ENCODE results near the gene GAS6.

GAS6 gene

GRCh38 chr13:113817860-113818691 lies 45.8 kb downstream of the GAS6 start:
- Histone ChIP-seq H3K4me1 (ENCODE audit: control insufficient read depth, insufficient read depth, low read length) (no peaks in the 10 kb centered on the region), H3K9ac (ENCODE audit: low read depth, low read length) (no peak overlapping the region), H3K36me3 (ENCODE audit: control insufficient read depth, insufficient read depth, low read length) (peaks cover 12% of the 10 kb centered on the region)

GRCh38 chr13:113816946-113817859 lies 46.7 kb downstream of the GAS6 start:
- Histone ChIP-seq H3K9me3 (ENCODE audit: control insufficient read depth, insufficient read depth, low read length) (no peaks in the 10 kb centered on the region), H3K36me3 (ENCODE audit: control insufficient read depth, insufficient read depth, low read length) (peaks cover 10% of the 10 kb centered on the region), H3K4me3 (ENCODE audit: low read depth, low read length) (no peak overlapping the region), H3K4me1 (ENCODE audit: control insufficient read depth, insufficient read depth, low read length) (no peaks in the 10 kb centered on the region), H3K9ac (ENCODE audit: low read depth, low read length) (no peak overlapping the region), H3K27me3 (ENCODE audit: control insufficient read depth, insufficient read depth, low read length) (no peaks in the 10 kb centered on the region)

More at GRCh38 chr13:113817860-113818691, 45.8 kb downstream of the GAS6 start:
- Histone ChIP-seq H3K27me3 (ENCODE audit: control insufficient read depth, insufficient read depth, low read length) (no peaks in the 10 kb centered on the region), H3K9me3 (ENCODE audit: control insufficient read depth, insufficient read depth, low read length) (no peaks in the 10 kb centered on the region), H3K4me3 (ENCODE audit: low read depth, low read length) (no peak overlapping the region)

- H3K9me3 ChIP-seq (ENCODE audit: control insufficient read depth, insufficient read depth, low read length): no peaks in the 10 kb centered on the region
- H3K4me3 ChIP-seq (ENCODE audit: low read depth, low read length): no peak overlapping the region
- no peak overlapping the region for H3K9ac ChIP-seq (ENCODE audit: low read depth, low read length)
- H3K4me1 ChIP-seq (ENCODE audit: control insufficient read depth, insufficient read depth, low read length): no peaks in the 10 kb centered on the region
- peaks cover 3% of the 10 kb centered on the region for H3K36me3 ChIP-seq (ENCODE audit: control insufficient read depth, insufficient read depth, low read length)
- no peaks in the 10 kb centered on the region for H3K27me3 ChIP-seq (ENCODE audit: control insufficient read depth, insufficient read depth, low read length)
Measured at GRCh38 chr13:113816254-113816929, 47.5 kb downstream of the GAS6 start.

GRCh38 chr13:113815151-113816058 lies 48.5 kb downstream of the GAS6 start:
- Histone ChIP-seq H3K4me3 (ENCODE audit: low read depth, low read length) (no peak overlapping the region), H3K27me3 (ENCODE audit: control insufficient read depth, insufficient read depth, low read length) (no peaks in the 10 kb centered on the region), H3K36me3 (ENCODE audit: control insufficient read depth, insufficient read depth, low read length) (peaks cover 3% of the 10 kb centered on the region), H3K9me3 (ENCODE audit: control insufficient read depth, insufficient read depth, low read length) (no peaks in the 10 kb centered on the region), H3K4me1 (ENCODE audit: control insufficient read depth, insufficient read depth, low read length) (no peaks in the 10 kb centered on the region), H3K9ac (ENCODE audit: low read depth, low read length) (no peak overlapping the region)

GRCh38 chr13:113814435-113814821 lies 49.4 kb downstream of the GAS6 start:
- no peaks in the 10 kb centered on the region for H3K4me1 ChIP-seq (ENCODE audit: control insufficient read depth, insufficient read depth, low read length)

GRCh38 chr13:113813749-113814434 lies 50.0 kb downstream of the GAS6 start:
- Histone ChIP-seq H3K4me1 (ENCODE audit: control insufficient read depth, insufficient read depth, low read length) (no peaks in the 10 kb centered on the region), H3K9me3 (ENCODE audit: control insufficient read depth, insufficient read depth, low read length) (peaks cover 3% of the 10 kb centered on the region), H3K9ac (ENCODE audit: low read depth, low read length) (no peak overlapping the region), H3K4me3 (ENCODE audit: low read depth, low read length) (no peak overlapping the region), H3K27me3 (ENCODE audit: control insufficient read depth, insufficient read depth, low read length) (no peaks in the 10 kb centered on the region), H3K36me3 (ENCODE audit: control insufficient read depth, insufficient read depth, low read length) (no peaks in the 10 kb centered on the region)

More at GRCh38 chr13:113814435-113814821, 49.4 kb downstream of the GAS6 start:
- Histone ChIP-seq H3K9ac (ENCODE audit: low read depth, low read length) (no peak overlapping the region), H3K4me3 (ENCODE audit: low read depth, low read length) (no peak overlapping the region), H3K27me3 (ENCODE audit: control insufficient read depth, insufficient read depth, low read length) (no peaks in the 10 kb centered on the region), H3K9me3 (ENCODE audit: control insufficient read depth, insufficient read depth, low read length) (peaks cover 3% of the 10 kb centered on the region), H3K36me3 (ENCODE audit: control insufficient read depth, insufficient read depth, low read length) (no peaks in the 10 kb centered on the region)

- H3K4me1 ChIP-seq (ENCODE audit: control insufficient read depth, insufficient read depth, low read length): no peaks in the 10 kb centered on the region
- peaks cover 7% of the 10 kb centered on the region for H3K9me3 ChIP-seq (ENCODE audit: control insufficient read depth, insufficient read depth, low read length)
- no peak overlapping the region for H3K4me3 ChIP-seq (ENCODE audit: low read depth, low read length)
- no peaks in the 10 kb centered on the region for H3K36me3 ChIP-seq (ENCODE audit: control insufficient read depth, insufficient read depth, low read length)
- no peaks in the 10 kb centered on the region for H3K27me3 ChIP-seq (ENCODE audit: control insufficient read depth, insufficient read depth, low read length)
- no peak overlapping the region for H3K9ac ChIP-seq (ENCODE audit: low read depth, low read length)
Measured at GRCh38 chr13:113813070-113813748, 50.7 kb downstream of the GAS6 start.

GRCh38 chr13:113812178-113813040 lies 51.5 kb downstream of the GAS6 start:
- no peak overlapping the region for H3K9ac ChIP-seq (ENCODE audit: low read depth, low read length)
- no peaks in the 10 kb centered on the region for H3K27me3 ChIP-seq (ENCODE audit: control insufficient read depth, insufficient read depth, low read length)
- H3K4me1 ChIP-seq (ENCODE audit: control insufficient read depth, insufficient read depth, low read length): no peaks in the 10 kb centered on the region
- no peak overlapping the region for H3K4me3 ChIP-seq (ENCODE audit: low read depth, low read length)
- peaks cover 9% of the 10 kb centered on the region for H3K9me3 ChIP-seq (ENCODE audit: control insufficient read depth, insufficient read depth, low read length)
- no peaks in the 10 kb centered on the region for H3K36me3 ChIP-seq (ENCODE audit: control insufficient read depth, insufficient read depth, low read length)

- Histone ChIP-seq H3K36me3 (ENCODE audit: control insufficient read depth, insufficient read depth, low read length) (no peaks in the 10 kb centered on the region), H3K9me3 (ENCODE audit: control insufficient read depth, insufficient read depth, low read length) (peaks cover 9% of the 10 kb centered on the region)
Measured at GRCh38 chr13:113811081-113811928, 52.6 kb downstream of the GAS6 start.

More at GRCh38 chr13:113811081-113811928, 52.6 kb downstream of the GAS6 start:
- Histone ChIP-seq H3K4me1 (ENCODE audit: control insufficient read depth, insufficient read depth, low read length) (no peaks in the 10 kb centered on the region), H3K9ac (ENCODE audit: low read depth, low read length) (no peak overlapping the region), H3K4me3 (ENCODE audit: low read depth, low read length) (no peak overlapping the region), H3K27me3 (ENCODE audit: control insufficient read depth, insufficient read depth, low read length) (no peaks in the 10 kb centered on the region)
